Panc1 (cell line): ENCODE measurements around the gene LRRC36. TPM values are rescaled to one million over a fixed set of nuclear protein-coding genes. Genes with fewer than 3 reads are reported as not detected.

Experiments used
- ATAC-seq: fragments of 200-7000 bp; cut with Tn5 transposase; 2 replicates; pipeline ENCODE4 v1.9.1; 2020; ENCODE audit warnings: mild to moderate bottlenecking, moderate library complexity
- BruUV-seq: library from RNA; stranded (reverse); fragments of 400-500 nt; replicated peaks from 2 replicates; lab custom pipeline; 2021; lab: Mats Ljungman, UMichigan
- CTCF ChIA-PET: fragments of 300-600 bp; sonication (Branson Sonifier 250); formaldehyde crosslinking; loops from one replicate; lab custom pipeline; 2022; ENCODE audit warnings: antibody characterized with exemption; lab: Charles Lee
- POLR2A ChIA-PET: fragments of 300-600 bp; sonication (Branson Sonifier 250); formaldehyde crosslinking; loops from one replicate; lab custom pipeline; 2022; ENCODE audit warnings: antibody characterized with exemption; lab: Charles Lee
- DNase-seq: peaks from one replicate; pipeline ENCODE4 v3.0.0-alpha.2; 2010; ENCODE audit warnings: low read depth, low spot score
- H3K27ac ChIP-seq: 2 replicates; pipeline ENCODE4 v1.5.1; 2011; ENCODE audit warnings: mild to moderate bottlenecking, low read length, inconsistent platforms
- H3K27me3 ChIP-seq: fragments of 200-500 bp; sonication (Bioruptor generic); 2 replicates; pipeline ENCODE4 v1.6.0; 2014; ENCODE audit warnings: low read length, inconsistent platforms; ENCODE audit not compliant: control insufficient read depth, insufficient read depth
- H3K36me3 ChIP-seq: fragments of 200-500 bp; sonication (Bioruptor generic); 2 replicates; pipeline ENCODE4 v1.5.1; 2014; ENCODE audit warnings: inconsistent platforms, mild to moderate bottlenecking, low read length, moderate library complexity; ENCODE audit not compliant: control insufficient read depth, insufficient read depth
- H3K4me1 ChIP-seq: 2 replicates; pipeline ENCODE4 v1.5.1; 2011; ENCODE audit warnings: inconsistent platforms, mild to moderate bottlenecking, low read length, moderate library complexity; ENCODE audit not compliant: control insufficient read depth, insufficient read depth
- H3K4me3 ChIP-seq, 2 experiments: 2 replicates each; pipeline ENCODE4 v1.5.1; 2011 to 2012; ENCODE audit warnings: low read depth in 2 of 2, low read length in 2 of 2, mild to moderate bottlenecking in 2 of 2, inconsistent platforms in 1 of 2, moderate library complexity in 1 of 2
- H3K9me3 ChIP-seq: fragments of 200-500 bp; sonication (Bioruptor generic); 2 replicates; pipeline ENCODE4 v1.5.1; 2014; ENCODE audit warnings: low read depth, mild to moderate bottlenecking, inconsistent platforms, low read length, moderate library complexity; ENCODE audit not compliant: control insufficient read depth, insufficient read depth
- CTCF ChIP-seq: fragments of 450-650 bp; IDR thresholded peaks from 2 replicates; pipeline ENCODE4 v1.5.1; 2017; ENCODE audit warnings: mild to moderate bottlenecking
- POLR2AphosphoS5 ChIP-seq: IDR thresholded peaks from 2 replicates; pipeline ENCODE4 v1.6.1; 2012; ENCODE audit warnings: mild to moderate bottlenecking, low read depth, low read length, moderate library complexity
- REST ChIP-seq, 2 experiments: IDR thresholded peaks; 2 replicates each; pipeline ENCODE4 v1.6.1; 2011 to 2012; ENCODE audit warnings: low read depth in 2 of 2, control low read depth in 1 of 2, low read length in 1 of 2, mild to moderate bottlenecking in 1 of 2, moderate library complexity in 1 of 2; ENCODE audit not compliant: insufficient read depth in 1 of 2
- SIN3A ChIP-seq: IDR thresholded peaks from 2 replicates; pipeline ENCODE4 v1.6.1; 2012; ENCODE audit warnings: low read depth, mild to moderate bottlenecking, low read length, moderate library complexity, borderline replicate concordance; ENCODE audit not compliant: insufficient read depth
- TCF7L2 ChIP-seq: IDR thresholded peaks from 2 replicates; pipeline ENCODE4 v1.6.1; 2011; ENCODE audit warnings: mild to moderate bottlenecking, low read depth, low read length, inconsistent platforms
- in situ Hi-C: cut with HindIII; loops from 2 replicates; pipeline ENCODE4 v1.10.0; 2016; ENCODE audit warnings: low sequenced_read_pairs, low pct_unique_long_range_greater_than_20kb
- intact Hi-C: fragments of 100-400 bp; cut with micrococcal nuclease; formaldehyde crosslinking; loops from one replicate; pipeline ENCODE4 v1.10.0; 2022; ENCODE audit not compliant: unreplicated experiment
- total RNA-seq: library from RNA; stranded (reverse); gene quantifications from one replicate; pipeline ENCODE4 v1.2.1, GENCODE V29; 2021; ENCODE audit not compliant: unreplicated experiment

Gene LRRC36
- total RNA-seq, 1 experiment from 2014 or later = 0.54 TPM

- H3K4me3 ChIP-seq = no peak overlapping the region
- in situ Hi-C loops = no loop called here
- ChIA-PET POLR2A (no interaction called here), CTCF (interaction anchor here (0.6 kb wide), 1 partner anchor 20 kb away, joined by 3 read pairs; no protein-coding TSS in a partner anchor)
- no peak for ATAC-seq
- no peaks in the 10 kb centered on the region for H3K9me3 ChIP-seq
- no peaks in the 10 kb centered on the region for H3K27me3 ChIP-seq
- no peak overlapping the region for H3K27ac ChIP-seq
- TF ChIP-seq POLR2AphosphoS5 = no peak
- TF ChIP-seq REST (IDR thresholded peaks at IDR 0.05; ENCODE audit: insufficient read depth in 1 of 2, low read depth in 2 of 2, low read length in 1 of 2) = no peak
- no peak for TF ChIP-seq TCF7L2
- no peak for TF ChIP-seq CTCF
- TF ChIP-seq SIN3A = no peak
- H3K4me1 ChIP-seq = no peaks in the 10 kb centered on the region
- DNase-seq = no peak
- intact Hi-C loops = no loop called here
- no TSS peak for BruUV-seq
- no peaks in the 10 kb centered on the region for H3K36me3 ChIP-seq
Measured at GRCh38 chr16:67287960-67288359, 38.7 kb upstream of the LRRC36 start.

- Histone ChIP-seq H3K27ac (no peak overlapping the region), H3K9me3 (no peaks in the 10 kb centered on the region), H3K4me3 (no peak overlapping the region), H3K27me3 (no peaks in the 10 kb centered on the region), H3K36me3 (no peaks in the 10 kb centered on the region), H3K4me1 (no peaks in the 10 kb centered on the region)
- ChIA-PET CTCF (no interaction called here), POLR2A (no interaction called here)
- in situ Hi-C loops (no loop called here), intact Hi-C loops (no loop called here)
- ATAC-seq (no peak), DNase-seq (no peak)
- TF ChIP-seq TCF7L2 = no peak
- TF ChIP-seq CTCF = no peak
- TF ChIP-seq REST (IDR thresholded peaks at IDR 0.05; ENCODE audit: insufficient read depth in 1 of 2, low read depth in 2 of 2, low read length in 1 of 2) = no peak
- no peak for TF ChIP-seq SIN3A
- no peak for TF ChIP-seq POLR2AphosphoS5
- BruUV-seq = no TSS peak
Measured at GRCh38 chr16:67291461-67291860, 35.2 kb upstream of the LRRC36 start.
